ENCODE measurements around the gene GYPC.

GYPC gene

GRCh38 chr2:126650994-126651393 lies 5.0 kb upstream of the GYPC start:
- DNase-seq = no peak

GRCh38 chr2:126652323-126652891 lies 3.6 kb upstream of the GYPC start:
- peak; percentile 42 for DNase-seq

GRCh38 chr2:126653109-126653508 lies 2.8 kb upstream of the GYPC start:
- peak; percentile 33 for DNase-seq

GRCh38 chr2:126653761-126654160 lies 2.2 kb upstream of the GYPC start:
- no peak for DNase-seq

- peak; percentile 31 for DNase-seq
Observed at GRCh38 chr2:126655051-126655450, 907 bp upstream of the GYPC start.

- DNase-seq = peak; percentile 65
Observed at GRCh38 chr2:126656431-126657147, 631 bp downstream of the GYPC start.

GRCh38 chr2:126657148-126657635 lies 1.2 kb downstream of the GYPC start:
- DNase-seq = peak; percentile 76

- peak; percentile 87 for DNase-seq
Observed at GRCh38 chr2:126657636-126658318, 1.8 kb downstream of the GYPC start.

- no peak for DNase-seq
Observed at GRCh38 chr2:126658319-126658904, 2.5 kb downstream of the GYPC start.

- peak; percentile 90 for DNase-seq
Observed at GRCh38 chr2:126658905-126659561, 3.1 kb downstream of the GYPC start.

- DNase-seq = no peak
Observed at GRCh38 chr2:126659562-126660467, 3.9 kb downstream of the GYPC start.

- DNase-seq = no peak
Observed at GRCh38 chr2:126660971-126661370, 5.0 kb downstream of the GYPC start.

GRCh38 chr2:126661702-126662500 lies 5.9 kb downstream of the GYPC start:
- peak; percentile 16 for DNase-seq

- no peak for DNase-seq
Observed at GRCh38 chr2:126662621-126663020, 6.7 kb downstream of the GYPC start.

- DNase-seq = no peak
Observed at GRCh38 chr2:126663184-126663963, 7.4 kb downstream of the GYPC start.

- no peak for DNase-seq
Observed at GRCh38 chr2:126664234-126664633, 8.3 kb downstream of the GYPC start.

GRCh38 chr2:126664639-126665038 lies 8.7 kb downstream of the GYPC start:
- no peak for DNase-seq

GRCh38 chr2:126665483-126665882 lies 9.5 kb downstream of the GYPC start:
- no peak for DNase-seq

- DNase-seq = no peak
Observed at GRCh38 chr2:126668254-126668653, 12.3 kb downstream of the GYPC start.

- DNase-seq = no peak
Observed at GRCh38 chr2:126669772-126670171, 13.8 kb downstream of the GYPC start.

Measured in suppressor macrophage treated with lipopolysaccharide for 4 hours (primary cell).